Subcutaneous abdominal adipose tissue (tissue), 5 donors: Measurements from ENCODE around the gene KCTD7.
"Not testable (repeated sequence)": the region's sequence is repeated elsewhere in the genome, so short reads cannot be mapped to it uniquely, and the experiment has no call there.

Experiments used
- H3K27ac ChIP-seq: one replicate; pipeline ENCODE4 v1.7.0; 2013; ENCODE audit warnings: low read depth, mild to moderate bottlenecking, inconsistent platforms, low read length, moderate library complexity
- H3K27me3 ChIP-seq, 5 donors: one replicate each; pipeline ENCODE4 v1.7.0; 2013; ENCODE audit warnings: low read length in 5 of 5, inconsistent platforms in 1 of 5; ENCODE audit not compliant: control insufficient read depth in 5 of 5, insufficient read depth in 4 of 5
- H3K36me3 ChIP-seq, 5 donors: one replicate each; pipeline ENCODE4 v1.7.0; 2013; ENCODE audit warnings: low read length in 5 of 5; ENCODE audit not compliant: control insufficient read depth in 5 of 5, insufficient read depth in 5 of 5
- H3K4me1 ChIP-seq, 5 donors: one replicate each; pipeline ENCODE4 v1.7.0; 2013; ENCODE audit warnings: low read length in 5 of 5, mild to moderate bottlenecking in 3 of 5, moderate library complexity in 1 of 5; ENCODE audit not compliant: control insufficient read depth in 5 of 5, insufficient read depth in 5 of 5
- H3K4me3 ChIP-seq, 5 donors: one replicate each; pipeline ENCODE4 v1.7.0; 2013; ENCODE audit warnings: low read length in 5 of 5, low read depth in 1 of 5
- H3K9ac ChIP-seq, 5 donors: one replicate each; pipeline ENCODE4 v1.7.0; 2013; ENCODE audit warnings: low read length in 5 of 5, mild to moderate bottlenecking in 4 of 5, moderate library complexity in 3 of 5
- H3K9me3 ChIP-seq, 5 donors: one replicate each; pipeline ENCODE4 v1.7.0; 2013; ENCODE audit warnings: low read length in 5 of 5; ENCODE audit not compliant: control insufficient read depth in 5 of 5
- donor health status: healthy.
- donor health status: healthy.
- donor health status: healthy.
- donor health status: healthy.
- donor health status: healthy.

KCTD7 gene

DNA sequence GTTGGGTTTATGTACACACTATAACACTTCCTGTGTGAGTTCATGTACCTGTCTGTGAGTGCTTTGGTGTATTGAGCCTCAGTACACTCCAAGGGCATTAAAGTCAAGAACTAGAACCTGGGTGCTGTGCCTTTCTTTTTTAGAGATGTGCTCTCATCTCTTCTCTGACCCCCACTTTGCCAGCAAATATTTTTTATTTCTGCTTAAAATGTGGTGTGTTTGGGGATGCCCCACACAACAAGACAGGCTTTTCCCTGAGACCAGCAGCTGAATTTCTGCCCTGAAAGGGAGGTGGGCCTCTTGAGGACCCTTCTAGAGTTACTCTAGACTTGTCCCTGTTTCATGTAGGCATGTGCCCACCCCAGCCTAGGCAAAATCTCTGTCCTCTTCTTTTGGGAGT lies 14.3 kb downstream of the KCTD7 start:
- no peak overlapping the region for H3K27ac ChIP-seq
- H3K27me3 ChIP-seq, result no peaks in the 10 kb centered on the region
- H3K4me1 ChIP-seq, result peaks cover 0 to 17% (median 3%) of the 10 kb centered on the region in 5 donors
- H3K36me3 ChIP-seq, result peaks cover 22 to 87% (median 76%) of the 10 kb centered on the region in 5 donors
- no peaks in the 10 kb centered on the region for H3K9me3 ChIP-seq
- H3K4me3 ChIP-seq, result no peak overlapping the region
- H3K9ac ChIP-seq, result no peak overlapping the region

DNA sequence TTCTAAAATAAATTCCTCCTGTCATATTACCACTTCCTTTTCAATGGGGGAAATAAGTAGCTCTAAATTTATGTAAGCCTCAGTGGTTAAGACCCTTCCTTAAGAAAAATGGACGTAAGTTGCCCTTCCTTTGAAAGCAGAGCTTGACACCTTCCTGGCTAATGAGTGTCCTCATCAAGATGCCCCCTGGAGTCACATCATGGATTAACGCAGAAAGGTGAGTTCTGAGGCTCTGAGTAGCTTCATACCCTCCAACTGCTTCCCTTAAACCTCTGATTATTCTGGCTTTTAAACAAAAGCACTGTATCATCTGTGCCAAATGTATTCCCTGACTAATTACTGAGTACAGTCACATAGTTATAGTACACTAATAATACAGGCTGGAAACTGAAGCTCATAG lies 14.7 kb downstream of the KCTD7 start:
- peaks cover 22 to 82% (median 72%) of the 10 kb centered on the region in 5 donors for H3K36me3 ChIP-seq
- H3K27me3 ChIP-seq, result no peaks in the 10 kb centered on the region
- no peak overlapping the region for H3K4me3 ChIP-seq
- H3K9me3 ChIP-seq, result no peaks in the 10 kb centered on the region
- H3K4me1 ChIP-seq, result peaks cover 0 to 17% (median 3%) of the 10 kb centered on the region in 5 donors
- no peak overlapping the region for H3K27ac ChIP-seq
- no peak overlapping the region for H3K9ac ChIP-seq

DNA sequence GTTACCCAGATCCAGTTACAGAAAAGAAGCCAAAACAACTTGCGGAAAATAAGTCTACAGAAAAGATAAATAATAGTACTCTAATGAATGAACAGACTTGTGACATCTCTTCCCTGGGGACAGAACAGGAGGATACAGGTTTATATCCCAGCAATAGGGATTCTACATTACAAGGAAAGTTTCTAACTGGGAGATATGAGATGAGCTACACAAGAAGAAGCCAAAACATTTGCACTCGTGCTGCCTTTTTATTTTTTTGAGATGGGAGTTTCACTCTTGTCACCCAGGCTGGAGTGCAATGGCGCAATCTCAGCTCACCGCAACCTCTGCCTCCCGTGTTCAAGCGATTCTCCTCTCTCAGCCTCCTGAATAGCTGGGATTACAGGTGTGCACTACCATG lies 22.3 kb downstream of the KCTD7 start:
- H3K4me1 ChIP-seq, result peaks cover 1 to 20% (median 12%) of the 10 kb centered on the region in 5 donors
- H3K36me3 ChIP-seq, H3K4me3 ChIP-seq, H3K9ac ChIP-seq, H3K27ac ChIP-seq, H3K27me3 ChIP-seq, H3K9me3 ChIP-seq: not testable (repeated sequence)

DNA sequence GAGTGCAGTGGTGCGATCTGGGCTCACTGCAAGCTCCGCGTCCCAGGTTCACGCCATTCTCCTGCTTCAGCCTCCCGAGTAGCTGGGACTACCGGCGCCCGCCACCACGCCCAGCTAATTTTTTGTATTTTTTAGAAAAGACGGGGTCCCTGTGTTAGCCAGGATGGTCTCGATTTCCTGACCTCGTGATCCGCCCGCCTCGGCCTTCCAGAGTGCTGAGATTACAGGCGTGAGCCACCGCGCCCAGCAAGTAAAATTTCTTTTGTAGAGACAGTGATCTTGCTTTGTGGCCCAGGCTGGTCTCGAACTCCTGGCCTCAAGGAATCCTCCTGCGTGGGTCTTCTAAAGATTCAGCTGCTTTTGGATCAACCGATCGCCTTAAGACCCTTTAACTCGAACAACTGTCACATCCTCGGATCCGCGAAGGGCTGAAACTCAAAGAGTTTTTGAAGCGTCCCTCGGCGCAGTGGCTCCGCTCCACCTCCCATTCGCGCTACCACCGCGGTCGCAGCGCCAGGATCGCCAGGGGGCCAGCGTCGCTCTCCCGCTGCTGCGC lies 25.1 kb downstream of the KCTD7 start:
- H3K27ac ChIP-seq, result peak overlapping the region; percentile 96
- H3K36me3 ChIP-seq, H3K27me3 ChIP-seq, H3K9me3 ChIP-seq: not testable (repeated sequence)
- H3K4me1 ChIP-seq, result peaks cover 1 to 25% (median 16%) of the 10 kb centered on the region in 5 donors
- peak overlapping the region; percentile 77 to 92 (median 89) for H3K9ac ChIP-seq
- peak overlapping the region; percentile 78 to 88 (median 84) for H3K4me3 ChIP-seq

DNA sequence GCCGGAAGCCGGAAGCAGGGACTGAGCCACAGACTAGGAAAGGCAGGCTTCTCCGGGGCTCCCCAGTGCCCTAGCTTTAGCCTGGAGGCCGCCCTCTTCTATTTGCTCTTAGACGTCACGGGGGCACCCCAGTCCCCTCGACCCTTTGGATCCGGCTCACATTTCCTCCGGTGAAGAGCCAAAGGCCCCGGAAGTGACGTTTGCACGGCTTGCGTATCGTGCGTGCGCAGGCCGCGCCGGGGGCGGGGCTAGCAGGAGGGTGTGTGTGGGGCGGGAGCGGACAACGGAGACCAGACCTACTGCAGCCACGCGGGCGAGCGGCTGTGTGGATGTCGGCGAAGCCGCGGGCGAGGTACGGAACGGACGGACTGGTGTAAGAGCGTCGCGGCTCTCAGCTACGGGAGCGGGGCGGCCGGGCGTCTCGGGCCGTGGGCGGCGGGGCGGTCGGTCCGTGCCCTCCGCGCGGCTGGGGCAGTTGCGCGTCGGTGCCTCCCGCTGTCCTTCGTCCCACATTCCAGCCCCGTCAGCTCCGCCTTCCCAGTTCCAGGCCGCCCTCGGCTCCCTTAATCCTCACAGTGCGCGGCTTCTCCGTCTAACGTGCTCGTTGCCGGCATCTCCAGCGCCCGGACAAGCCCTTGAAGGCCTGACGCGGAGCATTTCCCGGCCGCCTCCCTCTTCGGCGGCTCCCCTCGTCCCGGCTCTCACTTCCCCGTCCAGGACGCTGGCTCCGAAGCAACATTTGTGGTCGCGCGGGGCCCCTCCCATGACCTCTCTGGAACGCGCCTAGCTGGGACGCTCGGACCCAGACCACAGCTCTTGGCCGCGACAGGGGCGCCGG lies 25.8 kb downstream of the KCTD7 start:
- no peaks in the 10 kb centered on the region for H3K27me3 ChIP-seq
- peaks cover 1 to 25% (median 16%) of the 10 kb centered on the region in 5 donors for H3K4me1 ChIP-seq
- no peaks in the 10 kb centered on the region for H3K36me3 ChIP-seq

DNA sequence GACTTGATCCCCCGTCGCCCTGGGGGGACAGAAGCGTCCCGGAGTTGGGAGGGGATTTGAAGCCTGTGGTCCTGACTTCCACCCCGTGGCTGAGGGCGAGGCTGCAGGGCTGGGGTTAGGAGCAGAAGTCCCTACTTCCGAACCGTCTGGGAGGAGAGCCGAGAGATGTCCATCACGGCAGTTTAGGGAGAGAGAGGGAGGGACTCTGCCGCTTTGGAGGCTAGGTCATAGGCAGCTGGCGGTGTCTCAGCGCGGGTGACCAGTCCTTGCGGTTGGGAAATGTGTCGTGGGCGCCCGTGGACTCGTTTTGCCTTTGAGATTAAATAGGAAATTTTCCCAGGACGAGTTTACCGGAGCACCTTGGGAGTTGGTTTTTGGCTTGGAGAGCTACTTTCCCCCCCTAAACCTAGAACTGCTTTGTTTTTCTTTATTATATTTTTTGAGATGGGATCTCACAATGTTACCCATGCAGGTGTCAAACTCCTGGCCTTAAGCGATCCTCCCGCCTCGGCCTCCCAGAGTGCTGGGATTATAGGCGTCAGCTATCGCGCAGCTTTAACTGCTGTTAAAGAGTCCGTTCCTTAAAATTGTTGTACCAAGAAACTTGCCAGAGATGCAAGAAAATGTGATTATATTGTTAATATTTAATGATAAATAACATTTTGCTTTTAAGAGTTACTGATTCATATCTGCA lies 26.6 kb downstream of the KCTD7 start:
- Histone ChIP-seq H3K27ac (peak overlapping the region; percentile 96), H3K9ac (peak overlapping the region; percentile 77 to 92 (median 89)), H3K4me1 (peaks cover 1 to 25% (median 16%) of the 10 kb centered on the region in 5 donors), H3K4me3 (peak overlapping the region; percentile 68 to 88 (median 84))
- H3K36me3 ChIP-seq, H3K27me3 ChIP-seq, H3K9me3 ChIP-seq: not testable (repeated sequence)

More for the DNA sequence above, 25.8 kb downstream of the KCTD7 start:
- Histone ChIP-seq H3K9ac (peak overlapping the region; percentile 77 to 92 (median 89)), H3K4me3 (peak overlapping the region; percentile 68 to 88 (median 84)), H3K27ac (peak overlapping the region; percentile 96), H3K9me3 (no peaks in the 10 kb centered on the region)

DNA sequence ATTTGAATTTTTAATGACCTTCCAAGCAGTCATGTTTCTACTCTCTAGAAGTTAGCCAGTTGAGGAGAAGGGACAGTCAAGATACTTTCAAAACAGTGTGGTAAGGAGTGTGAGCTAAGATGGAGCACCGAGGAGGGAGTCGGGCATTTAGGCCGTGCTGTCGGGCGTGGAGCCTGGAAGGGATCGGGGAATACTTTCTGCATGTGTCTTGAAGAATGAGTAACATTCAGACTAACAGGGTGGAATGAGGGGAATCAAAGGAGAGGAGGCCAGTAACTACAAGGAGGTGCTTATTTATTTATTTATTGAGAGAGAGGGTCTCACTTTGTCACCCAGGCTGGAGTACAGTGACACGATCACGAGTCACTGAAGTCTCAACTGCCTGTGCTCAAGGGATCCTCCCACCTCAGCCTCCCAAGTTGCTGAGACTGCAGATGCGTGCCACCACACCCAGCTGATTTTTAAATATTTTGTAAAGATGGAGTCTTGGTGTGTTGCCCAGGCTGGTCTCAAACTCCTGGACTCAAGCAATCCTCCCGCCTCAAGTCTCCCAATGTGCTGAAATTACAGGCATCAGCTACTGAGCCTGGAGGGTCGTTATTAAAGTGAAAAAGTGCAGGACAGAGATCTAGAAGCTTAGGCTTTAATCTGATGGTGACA lies 27.3 kb downstream of the KCTD7 start:
- H3K36me3 ChIP-seq, H3K27me3 ChIP-seq, H3K9me3 ChIP-seq: not testable (repeated sequence)
- peak overlapping the region in 3 of 5 donors; percentile 16 to 85 (median 29) for H3K4me3 ChIP-seq
- H3K4me1 ChIP-seq, result peaks cover 1 to 25% (median 16%) of the 10 kb centered on the region in 5 donors
- peak overlapping the region in 1 of 5 donors; percentile 91 for H3K9ac ChIP-seq
- peak overlapping the region; percentile 96 for H3K27ac ChIP-seq

DNA sequence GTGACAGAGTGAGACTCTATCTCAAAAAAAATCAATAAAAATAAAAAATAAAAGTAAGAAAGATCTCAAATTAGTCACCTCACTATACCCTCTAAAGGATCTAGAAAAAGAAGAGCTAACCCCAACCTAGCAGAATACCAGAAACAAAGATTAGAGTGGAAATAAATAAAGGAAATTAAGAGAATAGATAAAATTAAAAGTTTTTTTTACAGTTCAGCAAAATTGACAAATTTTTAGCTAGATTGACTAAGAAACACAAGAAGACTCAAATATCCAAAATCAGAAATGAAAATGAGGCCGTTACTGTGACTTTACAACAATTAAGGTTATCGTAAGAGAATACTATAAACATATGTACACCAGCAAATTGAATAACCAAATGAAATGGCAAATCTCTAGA lies 29.1 kb downstream of the KCTD7 start:
- Histone ChIP-seq H3K9me3 (no peaks in the 10 kb centered on the region), H3K27ac (no peak overlapping the region), H3K36me3 (no peaks in the 10 kb centered on the region), H3K4me1 (peaks cover 1 to 25% (median 16%) of the 10 kb centered on the region in 5 donors), H3K9ac (no peak overlapping the region), H3K27me3 (no peaks in the 10 kb centered on the region), H3K4me3 (no peak overlapping the region)

DNA sequence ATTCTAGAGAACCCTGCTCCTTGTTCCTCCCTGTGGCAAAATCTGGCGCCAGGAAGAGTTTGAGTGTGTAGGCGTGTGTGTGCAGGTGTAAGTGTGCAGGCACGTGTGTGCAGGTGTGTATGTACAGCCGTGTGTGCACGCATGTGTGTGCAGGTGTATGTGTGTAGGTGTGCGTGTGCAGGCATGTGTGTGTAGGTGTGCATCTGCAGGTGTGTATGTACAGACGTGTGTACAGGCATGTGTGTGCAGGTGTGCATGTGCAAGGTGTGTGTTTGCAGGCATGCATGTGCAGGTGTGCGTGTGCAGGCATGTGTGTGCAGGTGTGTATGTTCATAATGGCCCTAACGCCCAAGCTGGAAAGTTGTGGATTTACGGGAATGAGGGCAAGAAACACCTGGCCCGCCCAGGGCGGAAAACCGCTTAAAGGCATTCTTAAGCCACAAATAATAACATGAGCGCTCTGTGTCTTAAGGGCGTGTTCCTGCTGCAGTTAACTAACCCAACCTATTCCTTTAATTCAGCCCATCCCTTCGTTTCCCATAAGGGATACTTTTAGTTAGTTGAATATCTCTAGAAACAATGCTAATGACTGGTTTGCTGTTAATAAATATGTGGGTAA lies 34.1 kb downstream of the KCTD7 start:
- H3K9ac ChIP-seq, result no peak overlapping the region
- H3K27ac ChIP-seq, result no peak overlapping the region
- H3K9me3 ChIP-seq, result no peaks in the 10 kb centered on the region
- no peak overlapping the region for H3K4me3 ChIP-seq
- no peaks in the 10 kb centered on the region for H3K27me3 ChIP-seq
- peaks cover 0 to 7% (median 0%) of the 10 kb centered on the region in 5 donors for H3K4me1 ChIP-seq
- H3K36me3 ChIP-seq, result peaks cover 0 to 2% (median 0%) of the 10 kb centered on the region in 5 donors
